ENCODE data around the gene SYK. TPM values are rescaled to one million over a fixed set of nuclear protein-coding genes. Genes with fewer than 3 reads are reported as not detected.
A peak's percentile ranks its signal among the peaks of the same experiment; 100 is the strongest.

The SYK gene
- total RNA-seq, 2 donors from 2014 or later: 2.5 to 6.0 TPM

- no peak for TF ChIP-seq CTCF (conservative IDR thresholded peaks at IDR 0.05)
- Histone ChIP-seq H3K36me3 (ENCODE audit: control insufficient read depth, insufficient read depth, low read length) (no peaks in the 10 kb centered on the region), H3K9me3 (ENCODE audit: control insufficient read depth, low read length) (no peaks in the 10 kb centered on the region), H3K4me1 (ENCODE audit: control insufficient read depth, insufficient read depth, low read length) (no peaks in the 10 kb centered on the region), H3K27ac (ENCODE audit: low read depth, low read length) (no peak overlapping the region), H3K9ac (ENCODE audit: extremely low read depth, low read length, poor library complexity, severe bottlenecking) (no peak overlapping the region), H3K4me3 (ENCODE audit: low read length) (no peak overlapping the region), H3K27me3 (ENCODE audit: control insufficient read depth, insufficient read depth, low read length, poor library complexity, severe bottlenecking) (no peaks in the 10 kb centered on the region)
- Mint-ChIP-seq H3K9me3 (no peaks in the 10 kb centered on the region), H3K4me1 (no peaks in the 10 kb centered on the region), H3K36me3 (ENCODE audit: low read depth) (no peaks in the 10 kb centered on the region), H3K27me3 (ENCODE audit: insufficient read depth) (no peaks in the 10 kb centered on the region), H3K4me3 (no peak overlapping the region), H3K27ac (no peak overlapping the region)
- DNase-seq: no peak
Measured at GRCh38 chr9:90869361-90869760, 67.7 kb downstream of the SYK start.

GRCh38 chr9:90870621-90871326 lies 69.2 kb downstream of the SYK start:
- H3K4me1 ChIP-seq (ENCODE audit: control insufficient read depth, insufficient read depth, low read length): no peaks in the 10 kb centered on the region
- no peaks in the 10 kb centered on the region for H3K4me1 Mint-ChIP-seq
- H3K27me3 Mint-ChIP-seq (ENCODE audit: insufficient read depth): no peaks in the 10 kb centered on the region
- TF ChIP-seq CTCF (conservative IDR thresholded peaks at IDR 0.05): peak; percentile 94
- H3K36me3 Mint-ChIP-seq (ENCODE audit: low read depth): no peaks in the 10 kb centered on the region
- no peak overlapping the region for H3K27ac ChIP-seq (ENCODE audit: low read depth, low read length)
- 6 to 12% methylated on average over 2 to 3 of the region's 4 CpGs for WGBS, 2 experiments (ENCODE audit: insufficient coverage in 1 of 2, insufficient read length in 1 of 2)
- H3K9me3 Mint-ChIP-seq: no peaks in the 10 kb centered on the region
- no peaks in the 10 kb centered on the region for H3K27me3 ChIP-seq (ENCODE audit: control insufficient read depth, insufficient read depth, low read length, poor library complexity, severe bottlenecking)
- H3K27ac Mint-ChIP-seq: no peak overlapping the region
- no peak overlapping the region for H3K4me3 Mint-ChIP-seq
- H3K36me3 ChIP-seq (ENCODE audit: control insufficient read depth, insufficient read depth, low read length): no peaks in the 10 kb centered on the region
- peak; percentile 59 for DNase-seq
- H3K4me3 ChIP-seq (ENCODE audit: low read length): no peak overlapping the region
- no peaks in the 10 kb centered on the region for H3K9me3 ChIP-seq (ENCODE audit: control insufficient read depth, low read length)
- no peak overlapping the region for H3K9ac ChIP-seq (ENCODE audit: extremely low read depth, low read length, poor library complexity, severe bottlenecking)

- Histone ChIP-seq H3K4me1 (ENCODE audit: control insufficient read depth, insufficient read depth, low read length) (no peaks in the 10 kb centered on the region), H3K9ac (ENCODE audit: extremely low read depth, low read length, poor library complexity, severe bottlenecking) (no peak overlapping the region), H3K27ac (ENCODE audit: low read depth, low read length) (no peak overlapping the region), H3K9me3 (ENCODE audit: control insufficient read depth, low read length) (no peaks in the 10 kb centered on the region), H3K27me3 (ENCODE audit: control insufficient read depth, insufficient read depth, low read length, poor library complexity, severe bottlenecking) (no peaks in the 10 kb centered on the region), H3K4me3 (ENCODE audit: low read length) (no peak overlapping the region), H3K36me3 (ENCODE audit: control insufficient read depth, insufficient read depth, low read length) (no peaks in the 10 kb centered on the region)
- DNase-seq: no peak
- peak; percentile 34 for TF ChIP-seq CTCF (conservative IDR thresholded peaks at IDR 0.05)
- no peaks in the 10 kb centered on the region for H3K27me3 Mint-ChIP-seq (ENCODE audit: insufficient read depth)
- no peak overlapping the region for H3K4me3 Mint-ChIP-seq
- no peaks in the 10 kb centered on the region for H3K36me3 Mint-ChIP-seq (ENCODE audit: low read depth)
- no peaks in the 10 kb centered on the region for H3K9me3 Mint-ChIP-seq
- H3K27ac Mint-ChIP-seq: no peak overlapping the region
- no peaks in the 10 kb centered on the region for H3K4me1 Mint-ChIP-seq
- WGBS, 2 experiments (ENCODE audit: insufficient coverage in 1 of 2, insufficient read length in 1 of 2): 74% methylated on average over 2 of the region's 3 CpGs; no CpG with 5 or more reads in 1 of the 2 experiments
Measured at GRCh38 chr9:90871327-90871935, 69.8 kb downstream of the SYK start.

Data from endodermal cell (in vitro differentiated cells).